SH-SY5Y (cell line): ENCODE measurements around the gene CCRL2.

Source experiments
- GATA2 ChIP-seq: IDR thresholded peaks from 2 replicates; pipeline ENCODE4 v1.6.1; 2011; ENCODE audit warnings: mild to moderate bottlenecking, low read depth, low read length
- GATA3 ChIP-seq: IDR thresholded peaks from 2 replicates; pipeline ENCODE4 v1.6.1; 2011; ENCODE audit warnings: low read depth, mild to moderate bottlenecking, low read length, moderate library complexity

CCRL2 gene

DNA sequence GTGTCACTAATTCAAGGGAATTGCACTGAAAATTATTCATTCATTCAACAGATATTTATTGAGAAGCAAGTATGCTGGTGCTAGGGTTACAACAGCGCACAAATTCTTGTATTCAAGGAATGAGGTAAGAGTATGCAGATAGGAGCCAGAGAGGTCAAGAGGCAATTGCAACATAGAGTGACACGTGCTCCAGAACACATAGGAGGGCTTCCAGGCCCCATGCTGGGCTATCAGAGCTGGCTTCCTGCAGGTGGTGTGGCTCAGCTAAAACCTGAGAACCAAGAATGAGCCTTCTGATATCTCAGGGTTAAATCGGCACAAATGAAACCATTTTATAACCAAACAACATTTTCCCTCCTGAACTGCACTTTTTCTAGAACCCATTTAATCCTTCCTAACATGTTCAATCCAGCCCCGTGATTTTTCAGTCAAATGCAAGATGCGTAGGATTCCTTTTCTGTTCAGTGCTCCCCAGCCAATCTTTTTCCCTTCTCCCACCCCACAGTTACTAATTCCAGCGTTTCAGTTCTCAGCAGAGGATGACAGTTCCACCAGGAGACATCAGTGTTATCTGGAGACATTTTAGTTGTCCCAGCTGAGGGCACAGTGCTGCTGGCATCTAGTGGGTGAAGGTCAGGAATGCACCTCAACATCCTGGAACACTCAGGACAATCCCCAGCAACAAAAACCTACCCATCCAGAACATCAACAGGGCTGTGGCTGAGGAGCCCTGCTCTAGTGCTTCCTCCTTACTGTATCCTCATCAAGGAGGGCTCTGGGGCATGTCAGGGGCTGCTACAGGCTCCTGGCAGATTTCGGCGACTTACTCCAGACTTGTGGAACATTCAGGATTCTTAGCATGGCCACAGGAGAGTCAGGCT, 13.3 kb upstream of the CCRL2 start:
- no peak for TF ChIP-seq GATA3
- no peak for TF ChIP-seq GATA2

DNA sequence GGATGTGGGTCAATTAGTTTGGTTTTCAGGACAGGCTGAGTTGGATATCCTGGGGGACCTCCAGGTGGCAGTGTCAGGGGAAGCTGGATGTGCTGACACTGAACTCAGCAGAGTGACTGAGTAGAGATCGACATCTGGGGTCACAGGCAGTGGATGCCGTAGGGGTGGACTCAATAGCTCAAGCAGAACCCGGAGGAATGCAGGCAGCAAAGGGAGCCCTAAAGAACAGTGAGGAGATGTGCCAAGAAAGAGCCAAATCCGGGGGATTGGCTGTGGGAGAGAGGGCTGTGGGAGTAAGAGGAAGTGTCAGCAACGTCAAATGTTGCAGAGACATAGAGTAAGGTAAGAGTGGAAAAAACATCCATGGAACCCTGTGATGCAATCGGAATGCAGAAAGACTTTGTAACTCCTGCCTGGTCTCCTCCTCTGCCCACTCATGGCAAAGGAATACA, 11.8 kb upstream of the CCRL2 start:
- TF ChIP-seq GATA3, result no peak
- TF ChIP-seq GATA2, result no peak

DNA sequence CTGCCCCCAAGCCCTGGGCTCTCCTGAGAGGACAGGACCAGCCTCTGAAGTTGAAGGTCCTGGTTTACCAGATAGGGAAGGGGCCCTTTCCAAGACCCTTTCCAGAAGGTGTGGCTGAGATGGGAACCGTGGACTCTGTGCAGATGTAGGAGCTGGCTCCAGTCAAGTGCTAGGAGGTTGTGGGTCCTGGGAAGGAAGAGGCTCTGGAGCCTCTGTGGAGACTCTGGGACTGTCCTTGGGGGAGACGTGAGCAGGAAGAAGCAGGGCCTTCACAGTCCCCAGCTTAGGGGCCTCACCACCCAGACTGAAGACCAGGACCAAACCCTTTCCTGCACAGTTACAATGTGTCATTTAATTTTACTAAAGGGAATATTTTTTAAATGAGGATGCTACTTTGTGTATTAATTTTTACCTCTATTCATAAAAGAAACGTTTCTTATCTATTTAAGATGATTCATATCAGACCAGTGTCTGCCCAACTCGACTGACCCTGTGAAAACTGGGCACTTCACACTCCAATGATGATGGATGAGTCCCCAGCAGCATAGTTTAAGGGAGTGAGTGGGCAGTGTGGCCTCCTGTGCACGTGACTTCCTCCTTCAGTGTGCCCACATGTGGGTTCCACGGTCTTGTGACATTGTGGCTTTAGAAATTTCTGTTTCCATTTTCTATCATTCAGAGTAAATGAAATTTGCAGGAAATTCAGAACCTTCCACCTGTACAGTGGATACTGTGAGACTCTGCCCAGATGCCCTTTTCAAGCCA, 11.1 kb upstream of the CCRL2 start:
- no peak for TF ChIP-seq GATA3
- no peak for TF ChIP-seq GATA2

DNA sequence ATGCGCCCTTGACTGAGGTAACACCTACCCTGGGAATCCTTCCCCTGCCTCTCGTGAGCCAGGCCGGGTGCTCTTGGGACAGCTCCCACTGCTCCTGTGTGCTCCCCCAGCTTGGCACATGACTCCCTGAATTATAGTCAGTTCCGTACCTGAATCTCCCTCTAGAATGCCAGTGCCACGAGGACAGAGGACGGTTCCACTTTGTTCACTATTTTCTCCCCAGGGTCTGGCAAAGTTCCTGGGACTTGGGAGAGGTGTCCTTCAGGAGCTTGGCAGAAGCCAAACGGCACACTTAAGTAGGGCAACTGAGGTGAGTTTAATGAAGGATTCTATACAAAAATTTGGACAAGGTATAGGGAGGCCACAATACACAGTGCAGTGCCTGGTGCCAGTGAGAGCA, 9.9 kb upstream of the CCRL2 start:
- TF ChIP-seq GATA3 (no peak), GATA2 (no peak)

DNA sequence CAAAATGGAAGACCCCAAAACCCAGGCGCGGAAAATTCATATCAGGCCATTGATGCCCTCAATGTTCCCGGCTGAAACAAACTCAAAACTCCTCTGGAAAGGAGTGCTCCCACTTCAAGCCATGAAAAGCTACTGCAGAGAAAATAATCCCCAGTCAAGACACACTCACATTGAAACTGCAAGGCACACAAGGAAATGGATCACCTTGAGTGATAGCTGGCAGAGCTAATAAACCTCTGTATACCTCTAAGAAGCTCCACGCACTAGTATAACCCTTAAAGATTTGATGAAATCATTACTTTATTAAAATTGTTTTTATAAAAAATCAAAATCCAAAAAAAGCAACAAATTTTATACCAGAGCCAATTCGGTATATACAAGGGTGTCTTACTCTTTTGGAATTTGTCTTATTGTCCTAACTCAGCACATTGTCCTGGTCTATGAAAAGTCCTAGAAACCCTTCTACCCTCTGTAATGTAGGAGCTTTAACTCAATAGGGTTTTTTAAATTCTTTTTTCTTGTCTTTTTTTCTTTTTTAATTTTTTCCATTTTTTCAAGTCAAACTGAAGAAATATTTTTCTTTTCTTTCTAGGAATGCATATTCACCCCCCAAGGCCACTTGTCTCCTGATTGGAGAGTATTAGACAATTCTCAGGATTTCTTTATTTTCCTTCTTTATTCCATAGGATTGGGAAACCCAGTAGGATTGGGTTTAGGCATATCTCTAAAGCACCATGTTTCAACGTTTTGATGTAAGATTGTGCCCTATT, 8.7 kb upstream of the CCRL2 start:
- no peak for TF ChIP-seq GATA3
- no peak for TF ChIP-seq GATA2

DNA sequence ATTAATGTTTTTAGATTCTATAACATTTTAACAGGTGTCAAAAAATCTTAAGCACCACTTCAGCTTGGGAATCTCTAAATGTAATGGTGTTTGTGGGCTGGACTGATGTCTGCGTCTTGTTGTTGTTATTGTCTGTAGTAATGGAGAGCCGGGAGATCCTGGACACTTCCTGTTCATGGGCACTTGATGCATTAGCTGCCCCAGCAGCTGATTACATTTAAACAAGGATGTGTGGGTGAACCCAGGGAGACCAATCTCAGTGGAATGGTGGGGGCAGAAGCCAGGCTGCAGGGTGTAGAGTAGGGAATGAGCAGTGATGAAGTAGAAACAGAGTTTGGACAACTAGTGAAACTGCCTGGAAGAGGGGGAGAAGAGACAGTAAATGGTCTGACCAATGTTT, 8.0 kb upstream of the CCRL2 start:
- no peak for TF ChIP-seq GATA3

DNA sequence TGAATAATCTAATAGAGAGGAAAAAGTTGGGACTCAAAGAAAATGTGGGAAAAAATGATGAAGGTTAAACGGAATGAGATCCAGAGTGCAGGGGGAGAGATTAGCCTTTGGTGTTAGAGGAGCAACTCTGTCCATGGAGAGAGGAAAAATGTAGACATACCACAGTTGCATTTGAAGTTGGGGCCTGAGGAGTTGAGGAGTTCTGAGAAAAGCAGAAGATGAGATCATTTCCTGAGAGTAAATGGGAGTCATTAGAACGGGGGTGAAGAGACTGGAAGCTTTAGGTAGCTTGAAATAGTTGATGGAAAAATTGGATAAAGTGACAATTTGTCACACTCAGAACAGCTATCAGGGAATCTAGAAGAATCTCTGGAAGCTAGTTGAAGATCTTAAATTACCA, 7.5 kb upstream of the CCRL2 start:
- TF ChIP-seq GATA2 (no peak), GATA3 (no peak)

DNA sequence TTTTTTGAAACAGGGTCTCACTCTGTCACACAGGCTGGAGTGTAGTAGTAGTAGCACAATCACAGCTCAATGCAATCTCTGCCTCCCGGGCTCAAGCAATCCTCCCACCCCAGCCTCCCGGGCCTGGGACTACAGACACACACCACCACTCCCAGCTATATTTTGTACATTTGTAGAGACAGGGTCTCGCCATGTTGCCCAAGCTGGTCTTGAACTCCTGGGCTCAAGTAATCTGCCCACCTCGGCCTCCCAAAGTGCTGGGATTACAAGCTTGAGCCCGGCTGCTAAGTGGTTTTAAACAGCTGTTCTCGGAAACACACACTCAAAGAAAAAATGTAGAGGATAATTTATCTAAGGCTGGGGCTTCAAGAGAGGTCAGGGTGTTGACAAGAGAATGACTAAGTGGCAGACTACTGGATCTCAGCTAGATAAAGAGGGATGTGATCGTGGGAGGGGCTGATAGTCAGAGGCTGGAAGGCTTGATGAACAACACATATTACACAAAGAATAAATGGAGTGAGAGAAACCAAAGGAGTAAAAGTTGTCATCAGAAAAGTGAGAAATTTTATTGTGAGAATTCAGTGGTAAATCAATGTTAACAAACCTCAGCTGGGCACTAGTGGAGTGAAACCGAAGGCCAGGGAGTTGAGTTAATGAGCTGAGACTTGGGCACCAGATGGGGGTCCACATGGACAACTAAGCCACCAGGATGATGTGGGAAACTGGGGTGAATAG, 6.9 kb upstream of the CCRL2 start:
- no peak for TF ChIP-seq GATA2
- no peak for TF ChIP-seq GATA3

DNA sequence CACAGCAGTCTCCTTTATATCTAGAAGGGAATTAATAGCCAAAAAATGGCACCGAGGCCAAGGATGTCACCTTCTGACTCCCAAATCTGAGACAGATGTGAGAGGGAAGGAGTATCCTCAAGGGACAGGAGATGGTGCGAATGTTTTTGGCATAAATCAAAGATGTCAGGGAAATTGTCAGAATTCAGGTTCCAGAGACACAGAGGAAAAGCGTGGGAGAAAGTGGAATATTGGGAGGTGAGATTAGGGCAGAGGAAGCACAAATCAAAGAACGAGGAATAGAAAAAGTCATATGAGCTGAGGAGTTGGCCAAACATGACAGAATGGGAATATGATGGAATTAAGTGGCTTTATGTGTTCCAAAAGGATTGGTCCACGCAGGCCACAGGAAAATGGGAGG, 6.2 kb upstream of the CCRL2 start:
- TF ChIP-seq GATA3, result no peak
- no peak for TF ChIP-seq GATA2

DNA sequence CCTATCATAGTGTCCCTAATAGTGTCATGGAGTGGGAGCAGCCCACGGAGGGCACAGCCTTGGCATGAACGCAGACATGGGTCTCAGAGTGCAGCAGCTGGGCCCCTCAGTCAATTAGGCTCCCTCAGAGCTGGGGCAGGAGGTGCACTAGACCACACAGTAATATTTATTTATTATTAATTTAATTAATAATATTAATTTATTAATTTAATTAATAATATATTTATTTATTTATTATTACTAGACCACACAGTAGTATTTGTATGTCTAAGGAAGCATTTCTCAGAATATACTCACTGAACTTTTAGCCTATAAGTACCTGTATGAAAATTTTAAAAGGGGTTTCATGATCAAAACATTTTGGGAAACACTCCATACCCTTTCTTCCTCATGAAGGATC, 5.5 kb upstream of the CCRL2 start:
- TF ChIP-seq GATA2, result no peak
- TF ChIP-seq GATA3, result no peak

DNA sequence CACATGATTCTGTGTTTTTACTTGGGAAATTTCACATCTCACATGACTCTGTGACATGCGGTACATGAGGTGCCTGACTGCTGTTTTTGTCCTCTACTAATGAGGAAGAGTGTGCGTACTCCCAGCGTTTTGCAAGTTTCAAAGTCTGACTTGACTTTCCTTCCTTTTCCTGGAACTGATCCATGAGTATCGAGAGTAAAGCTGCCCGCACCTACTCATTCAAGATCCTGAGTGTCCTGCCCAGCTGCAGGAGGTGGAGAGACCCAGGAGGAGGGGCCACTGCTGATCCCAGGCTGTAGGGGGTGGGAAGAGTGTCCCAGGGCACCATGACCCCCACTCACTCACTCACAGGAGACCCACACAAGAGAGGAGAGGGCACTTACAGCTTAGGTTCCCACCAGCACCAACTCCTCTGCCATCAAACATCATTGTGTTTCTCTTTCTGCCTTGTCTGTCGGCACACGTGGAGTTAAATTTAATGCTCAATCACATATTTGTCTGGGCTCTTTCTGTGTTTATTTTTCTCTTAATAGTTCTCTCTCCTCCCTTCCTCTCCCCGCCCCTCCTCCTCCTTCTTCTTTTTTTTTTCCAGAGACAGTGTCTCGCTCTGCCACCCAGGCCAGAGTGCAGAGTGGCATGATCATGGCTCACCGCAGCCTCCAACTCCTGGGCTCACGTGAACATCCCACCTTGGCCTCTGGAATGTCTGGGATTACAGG, 1.6 kb upstream of the CCRL2 start:
- no peak for TF ChIP-seq GATA2
- no peak for TF ChIP-seq GATA3

DNA sequence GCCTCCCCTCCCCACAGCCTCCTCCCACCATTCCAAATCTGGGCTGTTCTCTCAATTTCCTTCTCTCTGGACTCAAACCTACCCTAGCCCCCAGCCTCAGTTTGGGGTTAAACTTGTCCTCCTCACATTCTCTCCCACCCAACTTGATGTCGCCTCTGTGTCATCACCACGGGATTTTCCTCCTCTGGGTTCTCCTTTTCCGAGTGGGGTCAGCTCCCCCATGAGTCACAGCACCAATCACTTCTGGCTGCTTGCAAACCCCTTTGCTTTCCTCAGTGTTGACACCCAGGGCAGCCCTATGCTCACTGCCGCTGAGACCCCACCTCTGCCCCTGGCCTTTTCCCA, 644 bp upstream of the CCRL2 start:
- TF ChIP-seq GATA2, result no peak
- no peak for TF ChIP-seq GATA3

DNA sequence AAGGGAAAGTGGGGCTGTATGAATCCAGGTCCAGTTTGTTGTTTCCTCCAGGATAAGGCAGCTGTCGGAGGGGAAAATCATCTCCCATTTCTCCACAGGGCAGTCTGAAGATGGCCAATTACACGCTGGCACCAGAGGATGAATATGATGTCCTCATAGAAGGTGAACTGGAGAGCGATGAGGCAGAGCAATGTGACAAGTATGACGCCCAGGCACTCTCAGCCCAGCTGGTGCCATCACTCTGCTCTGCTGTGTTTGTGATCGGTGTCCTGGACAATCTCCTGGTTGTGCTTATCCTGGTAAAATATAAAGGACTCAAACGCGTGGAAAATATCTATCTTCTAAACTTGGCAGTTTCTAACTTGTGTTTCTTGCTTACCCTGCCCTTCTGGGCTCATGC, 911 bp downstream of the CCRL2 start:
- TF ChIP-seq GATA3, result no peak
